ENCODE data around the gene ADAMTS15.
A peak's percentile ranks its signal among the peaks of the same experiment; 100 is the strongest.

ADAMTS15 gene

GRCh38 chr11:130462101-130462885 is 13.8 kb downstream of the ADAMTS15 start:
- DNase-seq: no peak

GRCh38 chr11:130462931-130463330 is 14.5 kb downstream of the ADAMTS15 start:
- no peak for DNase-seq

- no peak for DNase-seq
These were observed 15.9 kb downstream of the ADAMTS15 start for GRCh38 chr11:130464291-130464812.

GRCh38 chr11:130465263-130465662 is 16.8 kb downstream of the ADAMTS15 start:
- no peak for DNase-seq

GRCh38 chr11:130467116-130467900 is 18.9 kb downstream of the ADAMTS15 start:
- no peak for DNase-seq

- no peak for DNase-seq
These were observed 20.7 kb downstream of the ADAMTS15 start for GRCh38 chr11:130469181-130469580.

- DNase-seq: no peak
These were observed 22.6 kb downstream of the ADAMTS15 start for GRCh38 chr11:130470832-130471706.

- DNase-seq: no peak
These were observed 23.4 kb downstream of the ADAMTS15 start for GRCh38 chr11:130471731-130472433.

- no peak for DNase-seq
These were observed 24.1 kb downstream of the ADAMTS15 start for GRCh38 chr11:130472434-130472961.

- no peak for DNase-seq
These were observed 24.8 kb downstream of the ADAMTS15 start for GRCh38 chr11:130473056-130473794.

- DNase-seq: no peak
These were observed 25.4 kb downstream of the ADAMTS15 start for GRCh38 chr11:130473795-130474377.

- DNase-seq: no peak
These were observed 26.4 kb downstream of the ADAMTS15 start for GRCh38 chr11:130474637-130475400.

- DNase-seq: no peak
These were observed 27.1 kb downstream of the ADAMTS15 start for GRCh38 chr11:130475426-130476053.

- no peak for DNase-seq
These were observed 27.9 kb downstream of the ADAMTS15 start for GRCh38 chr11:130476200-130476921.

GRCh38 chr11:130476922-130477491 is 28.6 kb downstream of the ADAMTS15 start:
- DNase-seq: no peak

GRCh38 chr11:130477586-130478203 is 29.2 kb downstream of the ADAMTS15 start:
- no peak for DNase-seq

- peak; percentile 50 for DNase-seq
These were observed 29.8 kb downstream of the ADAMTS15 start for GRCh38 chr11:130478204-130478701.

All from right kidney (tissue), 1 donor.